Spleen (tissue), 11 donors: ENCODE data around the gene FGFBP1. TPM values are rescaled to one million over a fixed set of nuclear protein-coding genes. Genes with fewer than 3 reads are reported as not detected.

ENCODE experiments used
- DNase-seq: peaks from one replicate; pipeline ENCODE4 v3.0.0-alpha.2; 2020
- H3K27ac ChIP-seq, 8 donors: fragments of 200-600 bp; sonication (generic) in 7 of 8; 1 replicate in 4 of 8; 2 replicates in 4 of 8; pipeline versions ENCODE4 v1.5.0 to v1.8.0; 2016 to 2021; ENCODE audit warnings: inconsistent platforms in 4 of 8, mild to moderate bottlenecking in 4 of 8, moderate library complexity in 1 of 8
- H3K27me3 ChIP-seq, 7 donors: fragments of 200-600 bp; sonication (generic) in 6 of 7; replicated peaks in 1 of 7; 1 replicate in 4 of 7; 2 replicates in 3 of 7; pipeline versions ENCODE4 v1.5.0 to v1.8.0; 2016 to 2021; ENCODE audit warnings: inconsistent platforms in 3 of 7, mild to moderate bottlenecking in 1 of 7
- H3K36me3 ChIP-seq, 6 donors: fragments of 200-600 bp; sonication (generic) in 5 of 6; 1 replicate in 4 of 6; 2 replicates in 2 of 6; pipeline versions ENCODE4 v1.5.0 to v1.8.0; 2016 to 2021; ENCODE audit warnings: inconsistent platforms in 2 of 6
- H3K4me1 ChIP-seq, 6 donors: fragments of 200-600 bp; sonication (generic) in 5 of 6; 1 replicate in 3 of 6; 2 replicates in 3 of 6; pipeline versions ENCODE4 v1.5.0 to v1.8.0; 2016 to 2021; ENCODE audit warnings: inconsistent platforms in 3 of 6
- H3K4me3 ChIP-seq, 8 donors: fragments of 200-600 bp; sonication (generic) in 7 of 8; 1 replicate in 4 of 8; 2 replicates in 4 of 8; pipeline versions ENCODE4 v1.5.0 to v1.8.0; 2016 to 2021; ENCODE audit warnings: inconsistent platforms in 4 of 8, mild to moderate bottlenecking in 4 of 8, moderate library complexity in 2 of 8
- H3K9me3 ChIP-seq, 8 donors: fragments of 200-600 bp; sonication (generic) in 7 of 8; 1 replicate in 4 of 8; 2 replicates in 4 of 8; pipeline versions ENCODE4 v1.5.0 to v1.8.0; 2016 to 2021; ENCODE audit warnings: inconsistent platforms in 4 of 8
- POLR2A ChIP-seq, 3 donors: fragments of 450-650 bp; IDR thresholded peaks; one replicate each; pipeline ENCODE4 v1.5.1; 2017; ENCODE audit warnings: antibody characterized with exemption in 3 of 3, mild to moderate bottlenecking in 1 of 3
- POLR2AphosphoS5 ChIP-seq, 3 donors: sonication (generic); formaldehyde crosslinking; IDR thresholded peaks; one replicate each; pipeline ENCODE4 v1.5.1; 2017; ENCODE audit warnings: antibody characterized with exemption in 3 of 3
- WGBS, 5 donors: extraction: QIAGEN DNeasy Blood & Tissue Kit in 3 of 5; methylation state at CpG; one replicate each; pipeline versions ENCODE4 v1.1.5 to v1.1.7; 2013 to 2018; 5-methylcytosine and 5-hydroxymethylcytosine counted together
- intact Hi-C: fragments of 100-400 bp; cut with DNase I; formaldehyde crosslinking; loops from one replicate; pipeline ENCODE4 v1.15.0; 2023; ENCODE audit warnings: low total_unique reads
- polyA plus RNA-seq, 3 donors: library from polyadenylated mRNA; stranded (reverse); fragments of 200-250 nt; gene quantifications; one replicate each; pipeline ENCODE4 v1.2.1, GENCODE V29; 2013
- total RNA-seq, 7 donors: library from RNA; depleted of rRNA in 3 of 7; stranded (reverse); fragments of >200 nt in 3 of 7; fragmentation: NEBNext Ultra II Directional in 4 of 7; extraction: Animal tissue kit (Norgen Biotek cat#: 25700) in 4 of 7; gene quantifications; one replicate each; pipeline versions ENCODE4 v1.1.0 to v1.2.1, GENCODE V29; 2016 to 2021
- TF ChIP-seq, protein P1 (sequence below), 11 experiments: fragments of 200-600 bp in 7 of 11; fragments of 450-650 bp in 4 of 11; sonication (generic) in 4 of 11; IDR thresholded peaks in 8 of 11; conservative IDR thresholded peaks in 3 of 11; 1 replicate in 7 of 11; 2 replicates in 4 of 11; pipeline versions ENCODE4 v1.4.0 to v1.8.0; 2016 to 2021; ENCODE audit warnings: antibody characterized with exemption in 11 of 11, inconsistent platforms in 4 of 11, mild to moderate bottlenecking in 1 of 11
- donor health status: healthy with polysubstance abuse.
- donor health status: DM: no; HTN: no; CAD: no; lungs with moderate emphysema.
- donor health status: DM: no; HTN: no; CAD: no.
- donor health status: Bipolar disorder and iron deficiency.
- donor health status: healthy.
- donor health status: DM: no; HTN: no; CAD: no.
- donor health status: DM: yes; HTN: yes; CAD: no.

Gene FGFBP1
- total and polyA plus RNA-seq, 10 donors: 0.08 to 0.10 TPM; not detected in 8

DNA sequence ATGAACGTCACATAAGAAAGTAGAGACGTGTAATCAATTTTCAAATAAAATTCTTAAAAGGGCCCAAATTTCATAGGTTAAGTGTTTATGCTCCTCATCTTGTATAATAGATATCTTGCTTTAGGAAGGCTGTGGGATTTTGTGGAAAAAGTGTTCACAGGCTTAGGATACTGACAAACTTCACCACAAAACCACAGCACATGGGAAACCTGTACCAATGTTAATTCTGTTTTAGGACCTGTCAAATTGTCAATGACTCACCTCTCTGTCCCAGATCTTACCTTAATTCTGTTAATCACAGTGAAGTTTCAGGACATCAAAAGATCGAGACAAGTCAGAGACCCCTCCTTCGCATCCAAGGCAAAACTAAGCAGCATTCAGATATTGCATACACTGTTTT, 24.2 kb downstream of the FGFBP1 start:
- Histone ChIP-seq H3K27me3 (peaks cover 0 to 10% (median 0%) of the 10 kb centered on the region in 7 donors), H3K27ac (no peak overlapping the region), H3K4me1 (no peaks in the 10 kb centered on the region), H3K36me3 (no peaks in the 10 kb centered on the region), H3K4me3 (no peak overlapping the region), H3K9me3 (peaks cover 0 to 5% (median 0%) of the 10 kb centered on the region in 8 donors)
- TF ChIP-seq, protein P1, sequence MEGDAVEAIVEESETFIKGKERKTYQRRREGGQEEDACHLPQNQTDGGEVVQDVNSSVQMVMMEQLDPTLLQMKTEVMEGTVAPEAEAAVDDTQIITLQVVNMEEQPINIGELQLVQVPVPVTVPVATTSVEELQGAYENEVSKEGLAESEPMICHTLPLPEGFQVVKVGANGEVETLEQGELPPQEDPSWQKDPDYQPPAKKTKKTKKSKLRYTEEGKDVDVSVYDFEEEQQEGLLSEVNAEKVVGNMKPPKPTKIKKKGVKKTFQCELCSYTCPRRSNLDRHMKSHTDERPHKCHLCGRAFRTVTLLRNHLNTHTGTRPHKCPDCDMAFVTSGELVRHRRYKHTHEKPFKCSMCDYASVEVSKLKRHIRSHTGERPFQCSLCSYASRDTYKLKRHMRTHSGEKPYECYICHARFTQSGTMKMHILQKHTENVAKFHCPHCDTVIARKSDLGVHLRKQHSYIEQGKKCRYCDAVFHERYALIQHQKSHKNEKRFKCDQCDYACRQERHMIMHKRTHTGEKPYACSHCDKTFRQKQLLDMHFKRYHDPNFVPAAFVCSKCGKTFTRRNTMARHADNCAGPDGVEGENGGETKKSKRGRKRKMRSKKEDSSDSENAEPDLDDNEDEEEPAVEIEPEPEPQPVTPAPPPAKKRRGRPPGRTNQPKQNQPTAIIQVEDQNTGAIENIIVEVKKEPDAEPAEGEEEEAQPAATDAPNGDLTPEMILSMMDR (IDR thresholded peaks at IDR 0.05 in 8 of 11, conservative IDR thresholded peaks at IDR 0.05 in 3 of 11): no peak
- TF ChIP-seq POLR2A (IDR thresholded peaks at IDR 0.05) (no peak), POLR2AphosphoS5 (IDR thresholded peaks at IDR 0.05) (no peak)
- no peak for DNase-seq
- intact Hi-C loops: no loop called here
- 86 to 96% (median 92%) methylated on average over 4 of the region's 4 CpGs for WGBS, 5 donors

DNA sequence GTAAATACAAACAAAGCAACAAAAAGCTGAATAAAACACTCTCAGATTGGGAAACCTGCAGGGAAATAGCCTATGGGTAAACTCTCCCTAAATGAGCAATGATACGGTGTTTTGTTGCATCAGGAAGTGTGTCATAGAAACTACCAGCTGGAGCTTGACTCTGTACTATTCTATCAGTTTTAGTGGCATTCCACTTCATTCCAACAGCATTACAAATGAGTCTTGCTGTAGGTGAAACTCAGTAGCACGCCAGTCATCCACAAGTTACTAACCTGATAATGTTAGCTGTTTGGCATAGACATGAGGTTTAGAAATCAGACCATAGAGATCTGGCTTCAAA, 24.9 kb downstream of the FGFBP1 start:
- TF ChIP-seq POLR2A (IDR thresholded peaks at IDR 0.05) (no peak), POLR2AphosphoS5 (IDR thresholded peaks at IDR 0.05) (no peak)
- TF ChIP-seq, protein P1 (IDR thresholded peaks at IDR 0.05 in 8 of 11, conservative IDR thresholded peaks at IDR 0.05 in 3 of 11): no peak
- intact Hi-C loops: no loop called here
- no peaks in the 10 kb centered on the region for H3K4me1 ChIP-seq

DNA sequence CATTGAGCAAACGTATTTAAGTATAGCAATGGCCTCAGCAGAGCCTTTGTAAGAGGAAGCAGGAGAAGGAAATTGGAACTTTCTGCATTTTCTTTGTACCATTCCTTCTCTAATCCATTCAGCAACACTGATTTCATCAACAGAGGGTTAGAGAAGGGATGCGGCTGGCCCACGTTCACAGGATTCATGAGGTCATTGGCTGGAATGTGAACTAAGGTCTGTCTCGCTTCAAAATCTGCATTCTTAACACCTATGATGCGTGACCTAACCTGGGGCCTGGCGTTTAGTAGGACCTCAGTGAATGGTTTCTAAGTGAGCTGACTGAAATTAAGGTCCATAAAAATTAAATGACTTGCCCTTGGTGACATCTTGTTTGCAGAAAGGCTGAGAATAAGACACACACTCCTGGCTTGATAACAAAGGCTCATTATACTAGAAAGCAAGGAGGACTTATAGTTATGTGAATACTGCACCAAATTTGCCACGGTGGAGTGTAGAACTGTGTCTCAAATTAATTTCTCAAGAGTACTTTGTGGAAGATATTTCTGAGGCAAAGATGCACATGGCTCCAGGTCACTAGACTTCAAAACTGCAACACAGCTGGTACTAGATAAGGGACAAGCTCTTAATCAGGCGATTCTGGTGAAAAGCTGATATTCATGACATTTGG, 25.4 kb downstream of the FGFBP1 start:
- TF ChIP-seq POLR2AphosphoS5 (IDR thresholded peaks at IDR 0.05) (no peak), POLR2A (IDR thresholded peaks at IDR 0.05) (no peak)
- TF ChIP-seq, protein P1 (IDR thresholded peaks at IDR 0.05 in 8 of 11, conservative IDR thresholded peaks at IDR 0.05 in 3 of 11): no peak
- Histone ChIP-seq H3K4me3 (no peak overlapping the region), H3K4me1 (no peaks in the 10 kb centered on the region), H3K27me3 (no peaks in the 10 kb centered on the region), H3K27ac (no peak overlapping the region), H3K9me3 (peaks cover 0 to 5% (median 0%) of the 10 kb centered on the region in 8 donors), H3K36me3 (no peaks in the 10 kb centered on the region)
- DNase-seq: no peak
- WGBS, 5 donors: 77 to 87% (median 80%) methylated on average over 8 of the region's 8 CpGs
- intact Hi-C loops: no loop called here

More for the DNA sequence above, 24.9 kb downstream of the FGFBP1 start:
- Histone ChIP-seq H3K36me3 (no peaks in the 10 kb centered on the region), H3K27ac (no peak overlapping the region), H3K4me3 (no peak overlapping the region), H3K9me3 (peaks cover 0 to 5% (median 0%) of the 10 kb centered on the region in 8 donors), H3K27me3 (peaks cover 0 to 5% (median 0%) of the 10 kb centered on the region in 7 donors)
- 41 to 75% (median 56%) methylated on average over 2 of the region's 2 CpGs for WGBS, 5 donors
- no peak for DNase-seq

DNA sequence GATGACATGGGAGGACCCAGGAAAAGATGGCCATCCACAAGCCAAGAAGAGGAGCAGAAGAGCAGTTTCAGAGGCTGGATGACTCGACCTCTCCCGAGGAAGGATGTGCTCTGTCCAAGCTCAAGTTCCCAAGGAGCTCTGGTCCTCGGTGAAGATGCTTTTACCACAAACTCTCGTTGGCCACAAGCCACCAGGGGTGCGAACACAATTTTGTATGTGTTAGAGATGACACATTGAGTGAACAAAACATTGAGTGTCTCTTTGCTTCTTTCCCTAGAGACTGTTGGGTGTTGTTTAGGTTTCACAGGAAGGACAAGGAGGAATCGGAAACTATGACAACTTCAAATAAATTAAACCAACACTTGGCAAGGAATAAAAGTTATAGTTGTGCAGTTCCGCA, 26.3 kb downstream of the FGFBP1 start:
- Histone ChIP-seq H3K9me3 (peaks cover 0 to 5% (median 0%) of the 10 kb centered on the region in 8 donors), H3K4me1 (no peaks in the 10 kb centered on the region), H3K36me3 (no peaks in the 10 kb centered on the region), H3K27ac (no peak overlapping the region), H3K27me3 (no peaks in the 10 kb centered on the region), H3K4me3 (no peak overlapping the region)
- intact Hi-C loops: no loop called here
- WGBS, 5 donors: 55 to 71% (median 67%) methylated on average over 7 of the region's 7 CpGs
- no peak for DNase-seq
- TF ChIP-seq, protein P1 (IDR thresholded peaks at IDR 0.05 in 8 of 11, conservative IDR thresholded peaks at IDR 0.05 in 3 of 11): no peak
- TF ChIP-seq POLR2A (IDR thresholded peaks at IDR 0.05) (no peak), POLR2AphosphoS5 (IDR thresholded peaks at IDR 0.05) (no peak)
